ENCODE results near the gene GPHN. TPM values are rescaled to one million over a fixed set of nuclear protein-coding genes. Genes with fewer than 3 reads are reported as not detected.

GPHN gene
- total and polyA plus RNA-seq, 2 of the 8 experiments (the other 6 are each of a cell fraction or from before 2014, with no cell fraction given) = 6.0 to 16.0 TPM

GRCh38 chr14:66735853-66736252, 227.9 kb downstream of the GPHN start:
- Histone ChIP-seq H3K9me3 (ENCODE audit: insufficient read depth in 2 of 2, low read depth in 1 of 2, low read length in 1 of 2) (peaks cover 10 to 13% of the 10 kb centered on the region in 2 experiments; a peak in 3 of 4 replicates), H2BK12ac (ENCODE audit: low read depth, low read length) (no peak overlapping the region), H4K8ac (ENCODE audit: extremely low read depth, insufficient read depth, low read length) (no peak overlapping the region), H2BK120ac (replicated peaks; ENCODE audit: low read depth, low read length) (no peak overlapping the region), H3K79me1 (ENCODE audit: low read depth, low read length) (no peaks in the 10 kb centered on the region), H3K9ac (replicated peaks in 1 of 4; ENCODE audit: extremely low read depth in 1 of 4, low read depth in 3 of 4, low read length in 3 of 4) (no peak overlapping the region), H4K5ac (ENCODE audit: insufficient read length, low read depth, low read length) (no peak overlapping the region), H3K4me2 (ENCODE audit: insufficient read depth in 1 of 2, low read depth in 2 of 2, low read length in 2 of 2) (no peak overlapping the region), H3K23ac (ENCODE audit: insufficient read length) (no peak overlapping the region), H3K4me3 (ENCODE audit: extremely low read depth in 1 of 4, insufficient read depth in 2 of 4, low read depth in 3 of 4, low read length in 4 of 4) (no peak overlapping the region), H2BK20ac (ENCODE audit: low read length) (no peak overlapping the region), H2BK5ac (ENCODE audit: low read depth, low read length) (no peak overlapping the region), H3K4ac (replicated peaks; ENCODE audit: insufficient read length, low read depth, low read length) (no peak overlapping the region), H3K56ac (replicated peaks; ENCODE audit: insufficient read length, low read depth, low read length) (no peak overlapping the region), H2AK5ac (ENCODE audit: low read depth, low read length) (no peak overlapping the region), H2BK15ac (ENCODE audit: low read length) (no peak overlapping the region), H3K4me1 (replicated peaks in 1 of 4; ENCODE audit: control insufficient read depth in 3 of 4, insufficient read depth in 4 of 4, low read length in 3 of 4) (no peaks in the 10 kb centered on the region), H3K27ac (ENCODE audit: low read depth, low read length) (no peak overlapping the region), H3K23me2 (ENCODE audit: low read depth, low read length) (no peaks in the 10 kb centered on the region; the same call in 1 of the 2 replicates), H2AFZ (ENCODE audit: low read length) (no peak overlapping the region), H4K91ac (replicated peaks; ENCODE audit: insufficient read length, low read length) (no peak overlapping the region), H3K18ac (ENCODE audit: extremely low read depth, low read length) (no peak overlapping the region), H3K79me2 (ENCODE audit: control insufficient read depth in 1 of 2, insufficient read depth in 2 of 2, low read length in 2 of 2) (no peaks in the 10 kb centered on the region), H3K36me3 (ENCODE audit: control insufficient read depth in 2 of 4, insufficient read depth in 4 of 4, low read length in 3 of 4) (no peaks in the 10 kb centered on the region; a peak in 1 of 8 replicates), H3K27me3 (replicated peaks in 1 of 4; ENCODE audit: control insufficient read depth in 3 of 4, extremely low read depth in 1 of 4, insufficient read depth in 3 of 4, low read length in 3 of 4) (no peaks in the 10 kb centered on the region), H3K14ac (ENCODE audit: insufficient read length) (no peak overlapping the region), H4K20me1 (replicated peaks in 1 of 2; ENCODE audit: control insufficient read depth in 1 of 2, insufficient read depth in 2 of 2, low read length in 2 of 2) (no peaks in the 10 kb centered on the region)
- DNase-seq (ENCODE audit: low read depth in 1 of 2, low spot score in 2 of 2) = no peak
- CTCF ChIA-PET (ENCODE audit: partially characterized antibody) = interaction anchor here (0.7 to 0.9 kb wide), 2 partner anchors 12 to 358 kb away, joined by 3 to 6 read pairs; no protein-coding TSS in a partner anchor
- no peak for FAIRE-seq
- POLR2A ChIA-PET (ENCODE audit: partially characterized antibody) = no interaction called here
- TF ChIP-seq GTF2F1 (IDR thresholded peaks at IDR 0.05; ENCODE audit: borderline replicate concordance, low read depth, low read length) = no peak
- no peak for TF ChIP-seq SUZ12 (IDR thresholded peaks at IDR 0.05; ENCODE audit: low read length)
- no peak for TF ChIP-seq ATF2 (IDR thresholded peaks at IDR 0.05; ENCODE audit: low read length)
- TF ChIP-seq NANOG (IDR thresholded peaks at IDR 0.05; ENCODE audit: insufficient read depth, low read depth, low read length, poor library complexity, severe bottlenecking) = no peak
- no peak for TF ChIP-seq NRF1 (IDR thresholded peaks at IDR 0.05; ENCODE audit: low read depth, low read length)
- no peak for TF ChIP-seq YY1 (IDR thresholded peaks at IDR 0.05; ENCODE audit: low read depth, low read length)
- no peak for TF ChIP-seq CTBP2 (IDR thresholded peaks at IDR 0.05; ENCODE audit: borderline replicate concordance, insufficient read depth, insufficient read length, low read length)
- TF ChIP-seq JUND (IDR thresholded peaks at IDR 0.05; ENCODE audit: low read length) = no peak
- TF ChIP-seq SP2 (IDR thresholded peaks at IDR 0.05; ENCODE audit: low read length) = no peak
- no peak for TF ChIP-seq RFX5 (IDR thresholded peaks at IDR 0.05; ENCODE audit: borderline replicate concordance, low read depth, low read length)
- no peak for TF ChIP-seq RBBP5 (IDR thresholded peaks at IDR 0.05; ENCODE audit: borderline replicate concordance, low read depth, low read length)
- TF ChIP-seq KDM5A (IDR thresholded peaks at IDR 0.05; ENCODE audit: low read length) = no peak
- TF ChIP-seq MAFK (IDR thresholded peaks at IDR 0.05; ENCODE audit: low read depth, low read length) = no peak
- no peak for TF ChIP-seq CHD1 (IDR thresholded peaks at IDR 0.05; ENCODE audit: low read depth, low read length)

All from H1 (cell line).